Adrenal gland (tissue), 5 donors: ENCODE data around the gene PHLDA3.

Experiments used
- POLR2A ChIP-seq, 2 donors: fragments of 450-650 bp; IDR thresholded peaks; one replicate each; pipeline ENCODE4 v1.6.1; 2017; ENCODE audit warnings: antibody characterized with exemption in 2 of 2, mild to moderate bottlenecking in 2 of 2, moderate library complexity in 1 of 2
- TF ChIP-seq, protein P1 (sequence below), 6 experiments: fragments of 450-650 bp in 4 of 6; fragments of 200-600 bp in 2 of 6; sonication (generic) in 1 of 6; IDR thresholded peaks; 1 replicate in 5 of 6; 2 replicates in 1 of 6; pipeline versions ENCODE4 v1.5.1 to v1.8.0; 2016 to 2021; ENCODE audit warnings: antibody characterized with exemption in 6 of 6, mild to moderate bottlenecking in 2 of 6, moderate library complexity in 1 of 6
- donor health status: DM: no; HTN: no; CAD: no.

DNA sequence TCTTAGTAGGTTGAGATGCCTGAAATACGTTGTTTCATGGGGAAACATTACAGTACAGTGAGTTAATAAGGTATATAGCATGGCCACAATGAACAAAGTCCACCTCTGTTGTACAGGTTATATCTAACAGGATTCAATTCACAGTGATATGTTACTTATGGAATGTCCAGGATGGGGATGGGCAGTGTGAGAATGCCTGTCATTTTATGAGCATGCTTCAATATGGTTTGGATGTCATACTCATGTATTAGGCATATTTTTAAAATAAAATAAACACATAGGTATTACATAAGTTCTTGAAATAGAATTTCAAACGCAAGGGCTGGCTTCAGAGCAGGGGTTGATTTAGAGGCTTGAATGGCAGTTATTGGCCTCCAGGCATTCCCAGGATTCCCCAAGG, 6.1 kb upstream of the PHLDA3 start:
- TF ChIP-seq POLR2A (IDR thresholded peaks at IDR 0.05): no peak
- TF ChIP-seq, protein P1, sequence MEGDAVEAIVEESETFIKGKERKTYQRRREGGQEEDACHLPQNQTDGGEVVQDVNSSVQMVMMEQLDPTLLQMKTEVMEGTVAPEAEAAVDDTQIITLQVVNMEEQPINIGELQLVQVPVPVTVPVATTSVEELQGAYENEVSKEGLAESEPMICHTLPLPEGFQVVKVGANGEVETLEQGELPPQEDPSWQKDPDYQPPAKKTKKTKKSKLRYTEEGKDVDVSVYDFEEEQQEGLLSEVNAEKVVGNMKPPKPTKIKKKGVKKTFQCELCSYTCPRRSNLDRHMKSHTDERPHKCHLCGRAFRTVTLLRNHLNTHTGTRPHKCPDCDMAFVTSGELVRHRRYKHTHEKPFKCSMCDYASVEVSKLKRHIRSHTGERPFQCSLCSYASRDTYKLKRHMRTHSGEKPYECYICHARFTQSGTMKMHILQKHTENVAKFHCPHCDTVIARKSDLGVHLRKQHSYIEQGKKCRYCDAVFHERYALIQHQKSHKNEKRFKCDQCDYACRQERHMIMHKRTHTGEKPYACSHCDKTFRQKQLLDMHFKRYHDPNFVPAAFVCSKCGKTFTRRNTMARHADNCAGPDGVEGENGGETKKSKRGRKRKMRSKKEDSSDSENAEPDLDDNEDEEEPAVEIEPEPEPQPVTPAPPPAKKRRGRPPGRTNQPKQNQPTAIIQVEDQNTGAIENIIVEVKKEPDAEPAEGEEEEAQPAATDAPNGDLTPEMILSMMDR (IDR thresholded peaks at IDR 0.05): no peak
